CD4-positive, alpha-beta T cell treated with Interleukin-2 at 100 ng/mL for 4 hours (primary cell): ENCODE data around the gene SLC7A6.

ENCODE experiments used
- DNase-seq: peaks from one replicate; pipeline ENCODE4 v3.0.0-alpha.2; 2020; ENCODE audit warnings: low spot score

Gene SLC7A6

DNA sequence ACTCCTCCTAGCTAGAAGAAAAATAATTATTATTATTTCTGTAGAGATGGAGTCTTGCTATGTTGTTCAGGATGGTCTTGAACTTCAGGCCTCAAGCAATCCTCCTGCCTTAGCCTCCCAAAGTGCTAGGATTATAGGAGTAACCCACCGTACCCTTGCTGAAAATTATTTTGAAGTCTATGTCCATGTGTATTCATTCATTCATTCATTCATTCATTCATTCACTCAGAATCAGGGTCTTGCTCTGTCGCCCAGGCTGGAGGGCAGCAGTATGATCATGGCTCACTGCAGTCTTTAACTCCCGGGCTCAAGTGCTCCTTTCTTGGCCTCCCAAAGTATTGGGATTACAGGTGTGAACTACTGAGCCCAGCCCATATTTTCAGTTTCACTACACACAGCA is 42.3 kb downstream of the SLC7A6 start:
- no peak for DNase-seq

DNA sequence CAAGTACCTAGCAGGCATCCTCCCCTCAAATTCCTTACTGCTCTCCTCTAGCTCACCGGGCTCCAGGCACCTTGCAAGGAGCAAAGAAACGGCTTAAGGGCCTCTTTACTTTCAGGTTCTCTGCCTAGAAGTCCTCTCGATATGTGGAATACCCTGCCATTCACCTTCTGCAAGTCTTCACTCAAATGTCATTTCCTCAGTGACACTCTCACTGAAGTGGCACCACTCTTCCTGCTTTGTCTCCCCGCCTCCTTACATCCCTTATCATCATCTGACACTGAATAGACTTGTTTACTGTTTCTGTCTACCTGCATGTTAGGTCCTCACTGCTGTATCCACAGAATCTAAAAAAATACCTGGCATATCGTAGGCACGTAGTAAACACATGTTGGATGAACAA is 45.5 kb downstream of the SLC7A6 start:
- peak; percentile 15 for DNase-seq

DNA sequence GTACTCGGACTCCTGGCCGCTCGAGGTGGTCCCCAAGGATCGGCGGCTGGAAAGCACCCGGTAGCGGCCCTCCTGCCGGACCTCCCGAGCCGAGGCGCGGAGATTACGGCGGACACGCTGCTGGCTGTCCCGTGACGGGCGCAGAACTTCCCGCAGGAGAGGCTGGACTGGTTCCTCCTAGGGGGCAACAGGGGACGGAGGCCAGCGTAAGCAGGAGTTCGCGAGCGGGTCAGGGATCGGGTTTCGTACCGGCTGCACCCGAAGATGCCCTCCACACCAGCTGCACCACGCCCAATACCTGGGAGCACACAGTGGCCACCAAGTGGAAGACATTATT is 46.1 kb downstream of the SLC7A6 start:
- no peak for DNase-seq

DNA sequence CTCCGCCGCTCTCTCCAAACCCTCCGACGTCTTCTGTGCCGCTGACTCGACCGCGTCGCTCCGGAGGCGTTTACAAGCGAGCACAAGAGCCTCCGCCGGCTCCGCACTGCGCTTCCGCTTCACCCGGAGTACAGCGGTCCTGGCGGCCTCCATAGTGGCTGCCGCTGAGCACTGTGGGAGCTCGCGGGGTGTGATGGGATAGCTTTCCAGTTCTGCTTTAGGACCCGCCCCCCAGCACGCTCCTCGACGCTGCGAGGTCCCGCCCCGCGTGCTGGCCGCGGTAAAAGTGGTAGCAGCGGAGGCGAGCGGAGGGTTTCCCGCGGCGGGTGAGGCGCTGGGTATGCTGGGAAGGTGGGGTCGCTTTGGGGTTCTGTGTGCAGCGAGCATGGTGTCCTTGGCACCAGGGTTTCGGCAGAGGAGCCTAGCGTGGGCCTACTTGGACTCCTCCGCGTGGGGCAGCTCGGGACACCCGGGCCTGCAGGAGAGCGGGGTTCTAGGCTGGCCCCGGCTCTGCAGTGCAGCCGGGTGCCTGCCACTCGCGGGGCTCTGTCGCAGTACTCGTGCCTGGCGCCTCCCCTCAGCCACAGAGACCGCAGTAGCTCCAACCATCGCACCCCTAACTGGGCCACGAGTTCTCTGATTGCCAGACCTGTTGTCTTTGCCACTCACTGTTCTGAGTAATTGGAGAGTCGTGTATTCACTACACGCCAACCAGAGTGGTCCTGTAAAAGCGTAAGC is 46.6 kb downstream of the SLC7A6 start, which contains the start of the genes PRMT7 and SLC7A6OS:
PRMT7 (plus strand) TSS at position 246 of the 738 bp plus-strand sequence. CDS start 4,961 bp downstream, outside the sequence.
SLC7A6OS (minus strand) TSS at position 173 of the 738 bp plus-strand sequence; CDS start at position 153, 20 bp downstream.
- peak; percentile 91 for DNase-seq

DNA sequence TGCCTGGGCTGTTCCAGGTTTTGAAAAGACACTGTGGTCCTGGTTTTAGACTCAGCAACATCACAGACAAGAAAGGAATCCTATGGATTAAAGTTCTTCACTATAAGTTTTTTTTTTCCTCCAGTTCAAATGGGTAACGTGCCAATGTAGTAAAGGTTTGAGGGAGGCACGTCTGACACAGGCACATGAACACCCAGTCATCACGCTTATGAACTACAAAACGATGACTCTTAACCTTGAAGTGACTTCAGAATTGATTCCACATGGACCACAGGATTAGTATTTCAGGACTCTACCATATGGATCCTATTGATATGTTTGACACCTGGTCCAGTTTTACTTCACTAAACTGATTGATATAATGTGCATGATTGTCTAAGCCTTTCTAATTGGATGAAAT is 48.8 kb downstream of the SLC7A6 start:
- DNase-seq, result no peak

DNA sequence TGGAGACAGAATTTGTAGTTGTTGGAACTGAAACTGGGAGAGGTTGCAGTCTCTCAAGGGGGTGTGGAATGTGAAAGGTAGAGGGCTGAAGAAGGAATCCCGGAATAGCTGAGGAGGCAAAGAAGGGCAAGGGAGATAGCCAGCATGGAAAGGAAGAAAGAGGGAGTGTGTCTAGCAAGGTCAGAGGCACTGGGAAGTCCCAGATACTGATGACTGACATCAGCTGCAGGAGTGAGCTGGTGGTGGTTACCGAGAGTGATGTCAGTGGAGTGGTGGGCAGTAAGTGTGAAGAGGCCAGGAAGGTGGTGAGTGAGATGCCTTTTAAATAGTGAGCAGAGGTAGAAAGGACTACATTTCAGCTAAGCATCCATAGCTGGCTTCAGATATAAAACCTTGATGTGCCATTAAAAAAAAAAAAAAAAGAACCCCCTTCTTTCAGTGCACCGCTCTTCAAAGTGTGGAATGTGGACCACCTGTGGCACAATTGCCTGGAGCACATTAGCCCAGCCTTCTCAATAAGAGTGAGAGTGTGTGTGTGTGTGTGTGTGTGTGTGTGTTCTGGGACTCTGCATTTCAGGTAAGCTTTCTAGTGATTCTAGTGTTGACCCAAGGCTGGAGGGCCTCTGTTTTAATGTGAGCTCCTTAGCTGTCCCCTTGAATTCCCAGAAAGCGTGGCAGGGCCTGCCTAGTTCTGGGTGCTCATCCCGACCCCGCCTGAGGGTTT is 55.0 kb downstream of the SLC7A6 start:
- DNase-seq, result peak; percentile 2

DNA sequence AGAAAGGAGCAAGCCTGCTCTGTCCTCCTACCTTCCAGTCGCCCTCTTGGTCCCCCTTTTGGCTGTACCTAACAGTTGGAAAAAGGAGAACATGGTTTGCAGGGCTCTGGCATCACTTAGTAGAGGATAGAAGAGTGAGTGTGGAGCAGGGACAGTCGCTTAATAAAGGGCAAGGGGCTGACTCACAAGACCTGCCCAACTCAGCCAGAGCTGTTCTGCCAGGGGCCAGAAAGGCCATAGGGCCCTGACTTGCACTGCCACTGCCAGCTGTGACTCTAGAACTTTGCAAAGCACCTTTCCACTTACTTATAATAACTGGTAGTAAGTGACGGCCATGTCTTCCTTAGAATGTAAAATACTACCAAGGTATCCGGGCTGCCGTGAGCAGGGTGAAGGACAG is 60.0 kb downstream of the SLC7A6 start:
- no peak for DNase-seq

DNA sequence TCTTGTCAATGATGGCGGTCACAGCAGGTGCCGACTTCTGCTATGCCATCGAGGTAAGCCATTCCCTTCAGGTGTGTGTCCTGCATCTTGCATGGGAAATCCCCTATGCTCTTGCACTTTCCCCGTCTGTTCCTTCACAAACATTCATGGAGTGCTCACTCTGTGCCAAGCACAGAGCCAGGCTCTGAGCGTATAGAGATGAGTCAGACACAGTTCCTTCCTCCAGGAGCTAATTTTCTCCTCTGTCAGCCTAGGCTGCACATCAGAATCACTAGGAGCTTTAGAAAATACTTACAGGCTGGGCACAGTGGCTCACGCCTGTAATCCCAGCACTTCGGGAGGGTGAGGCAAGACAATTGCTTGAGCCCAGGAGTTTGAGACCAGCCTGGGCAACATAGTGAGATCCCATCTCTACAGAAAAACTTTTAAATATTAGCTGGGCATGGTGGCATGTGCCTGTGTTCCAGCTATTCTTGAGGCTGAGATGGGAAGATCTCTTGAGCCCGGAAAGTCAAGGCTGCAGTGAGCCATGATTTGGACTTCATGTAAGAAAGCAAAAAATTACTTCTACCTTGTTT is 60.5 kb downstream of the SLC7A6 start:
- no peak for DNase-seq

DNA sequence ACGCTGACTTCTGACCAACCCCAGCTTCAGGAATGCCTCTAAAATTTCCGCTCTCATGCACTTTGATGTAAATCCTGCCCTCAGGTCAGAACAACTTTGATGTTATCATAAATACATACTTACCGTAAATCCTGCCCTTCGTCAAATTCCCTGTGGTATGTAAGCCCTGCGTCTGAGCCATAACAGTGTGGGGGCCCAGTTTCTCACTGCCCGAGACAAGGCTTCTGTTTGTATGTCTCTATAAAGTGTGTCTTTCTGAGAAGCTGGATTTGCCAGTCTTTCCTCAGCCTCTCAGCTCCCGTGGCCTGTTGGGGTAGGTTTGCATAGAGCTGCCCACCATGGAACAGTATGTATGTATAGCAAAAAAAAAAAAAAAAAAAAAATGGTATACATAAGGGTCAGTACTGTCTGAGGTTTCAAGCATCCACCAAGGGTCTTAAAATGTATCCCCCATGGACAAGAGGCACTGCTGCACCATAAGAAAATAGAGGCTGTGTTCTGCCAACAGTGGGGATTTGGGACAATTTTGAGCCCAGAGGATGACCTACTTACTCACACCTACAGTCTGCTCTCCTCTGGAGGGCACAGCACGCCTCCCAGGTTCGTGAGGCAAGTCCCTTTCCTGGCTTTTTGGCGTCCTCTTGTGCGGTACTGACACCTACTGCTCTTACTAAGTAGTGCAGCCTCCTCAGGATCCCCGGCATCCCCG is 64.0 kb downstream of the SLC7A6 start:
- peak; percentile 84 for DNase-seq

DNA sequence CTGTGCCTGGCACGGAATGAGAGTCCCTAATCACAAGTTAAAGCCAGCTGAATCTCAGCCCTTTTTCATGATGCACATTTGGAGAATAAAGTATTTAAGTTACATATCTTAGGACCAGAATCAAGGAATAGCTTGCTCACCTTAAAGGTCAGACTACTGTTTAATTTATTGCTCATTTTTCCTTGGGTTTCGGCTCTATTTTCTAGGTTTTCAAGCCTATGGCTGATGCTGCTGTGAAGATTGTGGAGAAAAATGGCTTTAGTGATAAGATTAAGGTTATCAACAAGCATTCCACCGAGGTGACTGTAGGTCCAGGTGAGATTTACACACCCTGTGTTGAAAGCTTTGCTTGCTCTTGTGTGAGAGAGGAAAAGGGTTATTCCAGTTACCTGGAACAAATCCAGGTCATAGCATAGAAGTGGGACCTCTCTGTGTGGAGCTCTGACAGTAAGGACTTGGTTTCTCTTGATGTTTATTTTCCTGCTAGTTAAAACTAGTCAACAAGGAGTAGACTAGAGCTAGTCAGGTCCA is 64.6 kb downstream of the SLC7A6 start:
- DNase-seq, result no peak

DNA sequence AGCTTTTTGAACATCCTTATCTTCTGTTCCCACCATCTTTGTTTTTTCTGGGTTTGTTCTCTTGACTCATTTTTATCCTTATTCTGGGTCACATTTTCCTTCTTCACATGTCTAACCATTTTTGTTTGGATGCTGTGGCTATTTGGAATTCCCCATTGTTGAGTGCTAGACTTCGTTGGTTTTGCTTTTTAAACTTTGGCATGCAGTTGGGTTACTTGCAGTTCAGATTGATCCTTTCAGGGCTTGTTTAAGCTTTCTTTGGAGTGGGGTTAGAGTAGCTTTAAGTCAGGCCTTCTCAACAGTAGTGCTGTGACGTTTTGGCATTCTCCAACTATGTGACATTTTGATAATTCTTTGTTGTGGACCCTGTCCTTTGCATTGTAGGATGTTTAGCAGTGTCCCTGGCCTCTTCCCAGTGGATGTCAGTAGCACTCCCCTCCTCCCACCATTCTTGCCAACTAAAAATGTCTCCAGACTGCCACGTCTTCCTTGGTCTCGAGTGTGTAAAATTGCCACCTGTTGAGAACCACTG is 67.6 kb downstream of the SLC7A6 start:
- no peak for DNase-seq

DNA sequence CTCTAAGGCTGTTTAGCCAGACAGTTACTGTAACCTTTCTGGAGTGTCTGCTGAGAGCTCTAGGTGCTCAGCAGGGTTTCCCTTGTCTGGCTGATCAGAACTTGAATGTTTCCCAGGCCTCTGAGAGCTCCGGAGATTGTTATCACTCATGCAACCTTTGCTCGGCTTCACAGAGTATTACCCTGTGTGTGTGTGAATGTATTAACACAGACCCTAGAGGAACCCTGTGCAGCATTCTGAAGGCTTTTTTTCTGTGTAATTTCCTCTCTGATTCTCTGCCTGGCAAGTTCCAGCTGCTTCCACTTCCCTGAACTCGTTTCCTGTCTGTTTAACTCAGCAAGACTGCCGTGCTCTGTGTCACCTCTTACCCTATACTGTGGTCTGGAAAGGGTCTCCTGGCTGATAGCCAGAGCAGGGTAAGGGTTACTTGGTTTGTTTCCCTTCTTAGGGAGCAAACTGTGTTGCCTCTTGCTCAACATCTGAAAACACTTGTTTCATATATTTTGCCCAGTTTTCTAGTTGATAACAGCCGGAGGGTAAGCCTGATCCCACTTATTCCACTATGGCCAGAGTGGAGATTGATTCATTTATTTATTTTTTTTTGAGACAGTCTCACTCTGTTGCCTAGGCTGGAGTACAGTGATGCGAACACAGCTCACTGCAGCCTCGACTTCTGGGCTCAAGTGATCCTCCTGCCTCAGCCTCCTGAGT is 68.2 kb downstream of the SLC7A6 start:
- DNase-seq, result no peak

DNA sequence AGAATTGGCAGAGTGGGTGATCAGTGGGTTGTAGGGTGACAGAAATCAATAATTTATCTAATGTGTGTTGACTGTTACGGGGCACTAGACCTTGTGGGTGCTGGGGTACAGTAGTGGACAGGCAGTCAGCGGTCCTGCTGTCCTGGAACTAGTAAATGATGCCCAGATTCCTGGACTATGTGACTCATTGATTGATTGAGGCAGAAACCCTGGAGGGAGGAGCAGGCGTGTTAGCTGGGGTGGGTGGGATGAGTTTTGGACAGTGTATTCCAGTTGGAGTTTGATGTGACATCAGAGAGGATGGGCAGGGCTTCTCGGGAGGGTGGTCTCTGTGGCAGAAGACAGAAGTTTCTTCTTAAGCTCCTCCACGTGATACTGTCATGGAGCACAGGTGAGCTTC is 70.8 kb downstream of the SLC7A6 start:
- DNase-seq, result no peak

DNA sequence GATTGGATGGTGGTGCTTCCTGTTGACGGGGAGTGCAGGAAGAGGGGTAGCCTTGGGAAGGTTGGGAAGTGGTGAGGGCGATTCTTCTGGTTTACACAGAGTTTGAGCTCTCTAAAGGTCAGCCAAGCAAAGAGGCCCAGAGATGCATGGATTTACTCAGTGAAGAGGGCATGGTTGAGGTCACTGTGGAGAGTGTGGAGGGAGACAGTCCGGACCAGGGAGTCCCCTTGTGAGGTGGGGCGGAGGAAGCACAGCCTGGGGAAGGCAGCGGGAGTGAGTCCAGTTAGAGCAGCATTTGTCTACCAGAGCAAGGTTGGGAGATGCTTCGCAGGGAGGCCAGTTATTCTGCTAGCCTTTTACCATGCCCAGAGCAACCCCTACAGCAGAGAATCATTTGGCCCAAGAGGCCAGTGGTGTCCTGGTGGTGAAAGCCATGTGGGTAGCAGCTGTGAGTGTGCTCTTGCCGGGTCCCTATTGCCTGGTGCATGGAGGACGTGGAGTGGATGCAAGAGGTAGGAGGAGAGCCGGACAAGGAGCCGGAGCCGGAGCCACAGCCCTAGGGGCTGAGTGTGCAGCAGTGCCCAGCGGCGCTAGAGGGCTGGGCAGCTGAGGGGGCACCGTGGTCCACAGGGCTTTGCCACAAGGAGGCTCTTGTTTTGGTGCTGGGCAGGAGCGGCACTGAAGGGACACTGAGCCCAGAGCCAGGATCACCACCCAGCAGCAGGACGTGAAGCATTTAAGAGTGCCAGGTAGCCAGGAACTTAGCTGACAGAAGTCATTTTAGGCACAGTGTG is 74.2 kb downstream of the SLC7A6 start:
- no peak for DNase-seq

DNA sequence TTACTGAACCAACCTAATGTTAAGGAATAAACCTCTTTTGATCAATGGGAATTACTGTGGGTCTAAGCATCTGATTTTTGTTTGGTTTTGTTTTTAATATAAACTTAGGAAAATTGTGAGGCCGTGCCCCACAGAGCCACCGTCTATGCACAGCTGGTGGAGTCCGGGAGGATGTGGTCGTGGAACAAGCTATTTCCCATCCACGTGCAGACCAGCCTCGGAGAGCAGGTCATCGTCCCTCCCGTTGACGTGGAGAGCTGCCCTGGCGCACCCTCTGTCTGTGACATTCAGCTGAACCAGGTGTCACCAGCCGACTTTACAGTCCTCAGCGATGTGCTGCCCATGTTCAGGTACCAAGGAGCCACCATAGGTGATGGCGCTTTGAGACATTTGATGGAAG is 74.9 kb downstream of the SLC7A6 start:
- no peak for DNase-seq

DNA sequence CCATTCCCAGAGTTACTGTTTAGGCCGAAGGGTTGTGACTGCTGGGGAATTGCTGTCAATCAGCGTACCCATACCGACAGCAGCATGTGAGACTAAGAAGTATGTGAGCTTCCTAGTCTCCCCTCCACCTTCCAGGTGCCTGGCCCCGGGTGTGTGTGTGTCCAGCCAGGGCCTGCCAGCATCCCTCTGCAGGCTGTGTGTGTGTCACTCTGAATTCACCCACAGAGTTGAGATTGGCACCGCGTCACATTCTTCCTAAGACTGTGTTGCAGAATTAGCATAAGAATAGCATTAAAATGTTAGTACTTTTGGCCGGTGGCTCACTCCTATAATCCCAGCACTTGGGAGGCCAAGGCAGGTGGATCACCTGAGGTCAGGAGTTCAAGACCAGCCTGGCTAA is 78.3 kb downstream of the SLC7A6 start:
- no peak for DNase-seq

DNA sequence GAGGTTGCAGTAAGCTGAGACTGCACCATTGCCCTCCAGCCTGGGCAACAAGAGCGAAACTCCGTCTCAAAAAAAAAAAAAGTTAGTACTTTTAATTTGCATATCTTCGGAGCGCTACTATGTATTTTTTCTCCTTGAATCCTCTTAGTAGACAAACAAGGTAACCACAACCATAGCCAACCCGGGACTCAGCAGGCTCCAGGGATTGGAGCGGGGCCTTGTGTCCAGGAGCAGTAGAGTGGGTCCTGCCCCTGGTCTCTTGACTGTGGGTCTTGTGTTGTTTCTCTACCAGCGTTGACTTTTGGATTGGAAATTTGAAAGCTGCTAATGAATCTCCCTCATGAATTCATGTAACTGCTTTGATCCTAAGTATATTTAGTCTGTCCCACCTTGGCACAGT is 78.8 kb downstream of the SLC7A6 start:
- no peak for DNase-seq

DNA sequence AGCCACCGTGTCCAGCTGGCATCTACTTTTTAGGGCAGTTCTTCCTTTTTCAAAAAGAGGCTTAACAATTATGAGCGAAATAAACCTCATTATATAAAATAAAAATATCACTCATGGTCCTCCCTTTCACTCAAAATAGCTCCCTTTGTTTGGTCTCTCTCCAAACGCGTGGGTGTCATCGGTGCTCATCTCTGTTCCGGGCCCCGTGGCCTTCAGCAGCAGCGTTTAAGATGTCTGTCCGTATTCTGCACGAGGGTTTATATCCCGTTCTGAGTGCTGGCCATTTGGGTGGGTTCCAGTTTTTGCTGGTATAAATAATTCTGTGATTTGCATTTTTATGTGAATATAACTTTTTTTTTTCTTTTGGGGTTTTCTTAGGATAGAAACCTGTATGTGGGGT is 79.9 kb downstream of the SLC7A6 start:
- no peak for DNase-seq

DNA sequence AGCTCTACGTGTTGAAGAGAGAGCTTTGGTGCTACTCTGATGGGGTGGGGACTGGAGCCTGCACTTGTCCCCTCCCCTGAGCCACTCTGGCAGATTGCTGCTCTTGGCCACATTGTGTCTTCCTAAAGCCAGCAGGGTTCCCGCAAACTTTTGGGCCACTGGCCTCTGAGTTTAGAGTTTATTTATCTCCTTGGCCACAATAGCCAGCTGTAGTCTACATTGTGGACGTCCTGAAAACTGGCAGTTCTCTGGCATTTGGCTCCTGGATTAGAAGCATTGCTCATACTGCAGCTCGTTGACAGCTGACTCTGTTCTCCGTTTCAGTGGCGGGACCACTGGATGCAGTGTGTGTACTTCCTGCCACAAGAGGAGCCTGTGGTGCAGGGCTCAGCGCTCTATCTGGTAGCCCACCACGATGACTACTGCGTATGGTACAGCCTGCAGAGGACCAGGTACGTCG is 81.1 kb downstream of the SLC7A6 start:
- no peak for DNase-seq

DNA sequence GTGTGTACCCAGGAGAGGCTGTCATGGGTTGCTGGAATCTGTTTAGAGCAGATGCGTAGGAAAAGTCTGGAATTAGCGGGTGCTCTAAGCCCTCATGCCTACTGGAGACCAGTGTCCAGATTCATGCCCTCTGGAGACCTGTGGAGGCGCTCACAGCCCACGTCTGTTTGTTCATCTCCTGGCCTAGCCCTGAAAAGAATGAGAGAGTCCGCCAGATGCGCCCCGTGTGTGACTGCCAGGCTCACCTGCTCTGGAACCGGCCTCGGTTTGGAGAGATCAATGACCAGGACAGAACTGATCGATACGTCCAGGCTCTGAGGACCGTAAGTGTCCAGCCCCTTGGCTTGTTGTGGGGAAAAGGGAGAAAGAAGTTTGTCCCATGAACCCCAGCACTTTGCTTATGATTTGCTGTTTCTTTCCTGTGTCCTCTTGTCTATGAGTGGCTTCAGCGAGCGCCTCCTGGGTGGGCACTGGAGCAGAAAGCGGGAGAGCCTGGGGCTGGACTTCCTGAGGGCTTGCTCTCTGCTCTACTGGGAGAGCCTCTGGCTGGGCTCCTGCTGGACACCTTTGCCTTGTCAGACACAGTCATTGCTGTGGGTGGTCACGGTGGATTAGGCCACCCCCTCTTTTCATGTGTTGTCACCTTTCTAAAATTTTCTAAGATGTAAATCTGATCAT is 81.8 kb downstream of the SLC7A6 start:
- no peak for DNase-seq
